HG03432 (cell line): Measurements from ENCODE around the gene AGXT2.
A peak's percentile ranks its signal among the peaks of the same experiment; 100 is the strongest.
"Not testable (repeated sequence)": the region's sequence is repeated elsewhere in the genome, so short reads cannot be mapped to it uniquely, and the experiment has no call there.

ENCODE experiments used
- ATAC-seq: cut with Tn5 transposase; IDR thresholded peaks from one replicate; pipeline ENCODE4 v1.9.1; 2021; ENCODE audit warnings: mild to moderate bottlenecking, moderate library complexity; ENCODE audit not compliant: unreplicated experiment

AGXT2 gene

DNA sequence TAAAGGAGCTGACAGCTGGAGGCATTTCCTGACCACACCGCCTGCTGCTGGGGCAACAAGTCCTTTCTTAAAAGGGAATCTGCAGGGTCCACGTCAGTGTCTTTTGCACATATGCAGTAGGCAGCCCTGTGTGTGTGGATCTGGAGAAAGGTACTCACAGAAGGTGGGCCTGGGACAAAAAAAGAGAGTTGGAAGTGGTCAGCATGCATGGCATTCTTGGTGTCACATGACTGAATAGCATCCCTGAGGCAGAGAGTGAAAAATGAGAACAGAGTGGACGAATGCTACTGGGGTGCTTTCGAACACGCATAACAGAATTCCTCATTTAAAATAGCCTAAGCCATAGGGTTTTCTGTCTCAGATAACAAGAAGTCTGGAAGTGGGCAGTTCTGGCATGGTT, 71.4 kb downstream of the AGXT2 start:
- ATAC-seq: no peak

DNA sequence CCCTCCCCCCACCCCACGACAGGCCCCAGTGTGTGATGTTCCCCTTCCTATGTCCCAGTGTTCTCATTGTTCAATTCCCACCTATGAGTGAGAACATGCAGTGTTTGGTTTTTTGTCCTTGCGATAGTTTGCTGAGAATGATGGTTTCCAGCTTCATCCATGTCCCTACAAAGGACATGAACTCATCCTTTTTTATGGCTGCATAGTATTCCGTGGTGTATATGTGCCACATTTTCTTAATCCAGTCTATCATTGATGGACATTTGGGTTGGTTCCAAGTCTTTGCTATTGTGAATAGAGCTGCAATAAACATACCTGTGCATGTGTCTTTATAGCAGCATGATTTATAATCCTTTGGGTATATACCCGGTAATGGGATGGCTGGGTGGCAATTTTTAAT, 76.1 kb downstream of the AGXT2 start:
- ATAC-seq: not testable (repeated sequence)

DNA sequence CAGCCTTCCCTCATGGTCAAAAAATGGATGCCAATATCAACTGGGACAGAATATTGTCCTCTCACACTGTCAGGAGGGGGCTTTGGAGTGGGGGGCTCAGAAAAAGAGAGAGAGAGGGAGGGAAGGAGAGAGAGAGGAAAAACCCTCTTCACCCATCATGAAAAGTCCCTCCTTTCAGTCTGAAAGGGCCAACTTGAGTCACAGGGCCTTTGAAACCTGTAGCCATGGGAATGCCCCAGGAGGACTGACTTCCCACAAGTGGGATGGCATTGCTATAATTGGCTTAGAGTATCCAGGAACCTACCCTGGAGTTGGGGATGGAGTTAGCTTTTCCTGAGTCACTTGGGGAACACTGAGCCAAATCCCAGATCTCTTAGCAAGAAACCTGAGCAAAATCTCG, 77.2 kb downstream of the AGXT2 start:
- ATAC-seq: no peak

DNA sequence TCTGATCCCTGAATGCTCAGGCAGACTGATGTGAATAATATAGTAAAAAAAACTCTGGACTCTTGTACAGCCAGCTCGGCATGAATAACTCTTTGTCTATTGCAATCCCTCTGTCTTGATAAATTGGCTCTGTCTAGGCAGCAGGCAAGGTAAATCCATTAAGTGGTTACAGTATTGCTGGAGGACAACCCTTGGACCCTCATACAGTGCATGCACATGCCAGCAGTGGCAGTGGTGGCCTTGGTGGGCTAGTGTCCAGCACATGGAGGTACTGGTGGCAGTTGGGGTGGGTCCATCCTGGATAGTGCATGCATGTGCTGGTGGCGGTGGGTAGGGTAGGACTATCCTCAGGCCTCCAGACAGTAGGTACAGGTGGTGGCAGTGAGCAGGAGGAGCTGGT, 79.5 kb downstream of the AGXT2 start:
- ATAC-seq: no peak

DNA sequence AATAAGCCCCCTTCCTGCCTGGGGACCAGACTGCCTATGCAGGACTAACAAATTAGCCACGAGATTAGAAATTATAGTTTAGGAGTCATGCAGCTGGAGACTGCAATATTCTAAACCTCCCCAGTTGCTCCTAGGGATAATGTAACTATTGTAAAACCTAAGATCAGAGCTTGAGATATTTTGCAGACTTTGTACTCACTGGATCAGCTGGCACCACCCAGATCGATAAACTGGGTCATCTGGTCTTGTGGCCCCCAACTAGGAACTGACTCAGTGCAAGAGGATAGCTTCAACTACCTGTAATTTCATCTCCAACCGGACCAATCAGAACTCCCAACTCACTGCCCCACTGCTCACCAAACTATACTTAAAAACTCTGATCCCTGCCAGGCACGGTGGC, 80.2 kb downstream of the AGXT2 start:
- ATAC-seq: no peak

DNA sequence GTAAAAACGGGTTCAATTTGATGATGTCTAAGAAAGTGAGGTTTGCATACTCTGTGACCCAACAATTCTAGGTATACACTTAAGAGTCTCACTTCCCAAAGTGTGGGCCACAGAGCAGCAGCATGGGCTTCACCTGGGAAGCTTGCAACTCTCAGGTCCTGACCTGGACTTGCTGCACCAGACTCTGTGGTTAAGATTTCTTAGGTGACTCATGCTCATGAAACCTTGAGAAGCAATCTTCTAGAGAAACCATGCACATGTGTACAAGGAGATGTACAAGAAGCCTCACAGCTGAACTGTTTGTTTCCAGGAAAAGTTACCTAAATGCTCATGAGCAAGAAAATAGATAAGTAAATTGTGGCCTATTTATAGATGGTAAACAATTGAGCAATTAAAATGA, 88.4 kb downstream of the AGXT2 start:
- peak; percentile 96 for ATAC-seq

DNA sequence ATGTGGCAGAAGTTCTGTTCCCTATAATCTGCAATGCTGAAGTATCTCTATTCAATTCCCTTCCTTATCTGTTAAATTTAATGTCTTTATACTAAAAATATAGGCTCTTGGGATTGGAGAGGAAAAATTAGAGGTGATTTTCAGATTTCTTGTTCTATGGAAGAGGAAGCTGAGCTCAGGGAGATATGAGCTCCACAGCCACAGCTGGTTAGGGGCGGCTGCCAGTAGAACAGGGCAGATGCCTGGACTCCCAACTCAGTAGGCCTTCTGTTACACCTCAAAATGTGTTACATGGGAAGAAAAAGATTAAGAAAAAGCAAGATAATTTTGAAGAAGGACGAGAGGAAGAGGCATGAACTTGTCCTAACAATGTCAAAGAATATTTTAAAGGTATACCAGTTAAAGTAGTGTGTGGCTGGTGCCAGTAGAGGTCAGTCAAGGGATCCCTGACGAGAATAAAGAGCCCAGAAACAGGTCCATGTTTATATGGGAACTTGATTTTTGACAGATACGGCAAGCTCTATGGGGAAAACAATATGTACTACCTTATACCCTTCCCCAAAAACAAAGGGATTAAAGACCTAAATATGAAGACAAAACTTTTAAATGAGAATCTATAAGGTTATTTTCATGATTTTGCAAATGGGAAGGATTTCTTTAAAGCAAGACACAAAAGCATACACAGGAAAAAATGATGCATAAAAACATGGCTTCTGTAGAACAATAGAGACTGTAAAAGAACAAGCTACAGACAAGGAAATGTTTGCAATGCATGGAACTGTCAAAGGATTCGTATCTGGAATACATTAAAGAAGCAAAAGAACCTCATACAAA, 89.7 kb downstream of the AGXT2 start:
- ATAC-seq: peak; percentile 42

DNA sequence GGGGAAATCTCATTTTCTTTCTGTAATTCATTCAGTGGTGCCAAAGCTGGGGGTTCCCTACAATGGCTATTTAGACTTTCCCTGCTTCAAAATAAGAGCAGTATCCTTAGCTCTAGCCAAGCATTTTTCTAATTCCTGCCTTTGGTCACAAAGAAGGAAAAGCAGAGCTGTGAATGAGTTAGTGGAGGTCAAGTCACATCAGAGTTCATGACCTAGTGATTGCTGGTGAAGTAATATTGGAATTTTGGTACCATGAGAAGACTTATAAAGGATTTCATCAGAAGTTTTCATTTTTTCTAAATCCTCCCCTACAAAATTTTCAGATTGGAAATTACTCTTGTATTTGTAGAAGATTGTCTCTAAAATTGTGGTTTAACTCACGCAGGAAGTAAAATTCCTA, 90.4 kb downstream of the AGXT2 start:
- no peak for ATAC-seq
